ENCODE data around the gene PSEN1. TPM values are rescaled to one million over a fixed set of nuclear protein-coding genes. Genes with fewer than 3 reads are reported as not detected.

The PSEN1 gene
- total RNA-seq, 1 experiment from 2014 or later = 26.9 TPM

DNA sequence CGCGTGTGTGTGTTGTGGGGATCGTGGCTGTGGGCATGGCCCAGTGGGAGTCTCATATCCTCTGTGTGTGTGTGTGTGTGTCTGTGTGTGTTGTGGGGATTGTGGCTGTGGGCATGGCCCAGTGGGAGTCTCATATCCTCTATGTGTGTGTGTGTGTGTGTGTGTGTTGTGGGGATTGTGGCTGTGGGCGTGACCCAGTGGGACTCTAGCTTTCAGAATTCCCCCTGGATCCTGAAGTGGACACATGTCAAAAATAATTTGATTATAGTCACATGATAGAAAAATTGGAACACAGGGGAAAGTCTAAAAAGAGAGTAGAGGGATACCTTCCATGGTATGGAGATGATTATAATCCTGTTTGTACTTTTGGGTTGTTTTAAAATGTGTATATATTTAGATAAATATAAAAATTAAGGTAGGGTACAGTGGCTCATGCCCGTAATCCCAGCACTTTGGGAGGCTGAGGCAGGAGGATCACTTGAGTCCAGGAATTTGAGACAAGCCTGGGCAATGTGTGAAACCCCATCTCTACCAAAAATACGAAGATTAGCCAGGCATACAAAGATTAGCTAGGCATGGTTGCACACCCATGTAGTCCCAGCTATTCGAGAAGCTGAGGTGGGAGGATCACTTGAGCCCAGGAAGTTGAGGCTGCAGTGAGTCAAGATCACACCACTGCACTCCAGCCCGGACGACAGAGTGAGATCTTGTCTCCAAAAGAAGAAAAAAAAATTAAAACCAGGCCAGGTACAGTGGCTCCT is 112.0 kb downstream of the PSEN1 start:
- CTCF ChIA-PET = no interaction called here
- no peak overlapping the region for H2AFZ ChIP-seq (ENCODE audit: low read depth, low read length, poor library complexity, severe bottlenecking)
- POLR2A ChIA-PET = no interaction called here
- no TSS peak for BruUV-seq (replicated peaks)
- no peak for TF ChIP-seq YY1 (IDR thresholded peaks at IDR 0.05; ENCODE audit: extremely low read depth, insufficient replicate concordance, low read depth, low read length)
- TF ChIP-seq ELF1 (IDR thresholded peaks at IDR 0.05; ENCODE audit: borderline replicate concordance, low read depth) = no peak
- no peak for TF ChIP-seq EZH2phosphoT487 (IDR thresholded peaks at IDR 0.05; ENCODE audit: borderline replicate concordance)
- no peak for TF ChIP-seq SRF (IDR thresholded peaks at IDR 0.05; ENCODE audit: low read depth)
- no peak for TF ChIP-seq CBX3 (IDR thresholded peaks at IDR 0.05; ENCODE audit: low read depth)
- TF ChIP-seq ZFX (IDR thresholded peaks at IDR 0.05) = no peak
- TF ChIP-seq TCF7L2 (IDR thresholded peaks at IDR 0.05; ENCODE audit: borderline replicate concordance, extremely low read depth, insufficient read depth, insufficient read length) = no peak
- no peak for TF ChIP-seq SP1 (IDR thresholded peaks at IDR 0.05; ENCODE audit: low read depth)
- no peaks in the 10 kb centered on the region for H3K9me2 ChIP-seq (ENCODE audit: insufficient read depth)
- no peak overlapping the region for H3K4me2 ChIP-seq (ENCODE audit: low read length)
- no peaks in the 10 kb centered on the region for H4K20me1 ChIP-seq (ENCODE audit: insufficient read depth)
- no peaks in the 10 kb centered on the region for H3K36me3 ChIP-seq (ENCODE audit: control insufficient read depth in 1 of 2, insufficient read depth in 2 of 2, low read length in 2 of 2)
- no peaks in the 10 kb centered on the region for H3K9me3 ChIP-seq (ENCODE audit: control insufficient read depth in 1 of 2, insufficient read depth in 1 of 2, low read depth in 1 of 2, low read length in 2 of 2)
- no peaks in the 10 kb centered on the region for H3K79me2 ChIP-seq (ENCODE audit: insufficient read depth, low read length)
- no peak overlapping the region for H3K27ac ChIP-seq (ENCODE audit: low read depth, low read length)
- no peak overlapping the region for H3K9ac ChIP-seq (ENCODE audit: low read length)
- no peaks in the 10 kb centered on the region for H3K27me3 ChIP-seq (ENCODE audit: insufficient read depth, low read length)
- RAD21 ChIA-PET (ENCODE audit: low non-redundant PET in 1 of 2, low total read pairs in 2 of 2, uncharacterized antibody in 2 of 2, unreplicated experiment in 2 of 2) = no interaction called here
- DNase-seq (ENCODE audit: low read depth, low spot score) (no peak), ATAC-seq (no peak)
- intact Hi-C loops (cut with micrococcal nuclease) = no loop called here
- no peaks in the 10 kb centered on the region for H3K4me1 ChIP-seq (ENCODE audit: control insufficient read depth in 1 of 2, insufficient read depth in 2 of 2, low read length in 2 of 2)
- no peak overlapping the region for H3K4me3 ChIP-seq (replicated peaks in 1 of 2; ENCODE audit: low read depth in 1 of 2, low read length in 2 of 2)

DNA sequence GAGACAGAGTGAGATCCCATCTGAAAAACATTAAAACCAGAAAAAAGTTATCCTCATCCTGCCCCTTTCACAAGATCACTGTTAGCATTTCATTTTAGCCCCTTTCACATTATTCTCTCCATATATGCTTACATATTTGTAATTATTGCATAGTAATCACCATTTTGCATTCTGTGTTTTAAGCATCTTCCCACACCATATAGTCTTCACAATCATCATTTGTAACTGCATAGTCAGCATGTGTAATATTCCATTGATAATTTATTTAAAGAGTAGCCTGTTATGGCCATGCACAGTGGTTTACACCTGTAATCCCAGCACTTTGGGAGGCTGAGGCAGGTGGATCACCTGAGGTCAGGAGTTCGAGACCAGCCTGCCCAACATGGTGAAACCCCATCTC is 112.8 kb downstream of the PSEN1 start:
- no peaks in the 10 kb centered on the region for H3K9me3 ChIP-seq (ENCODE audit: control insufficient read depth in 1 of 2, insufficient read depth in 1 of 2, low read depth in 1 of 2, low read length in 2 of 2)
- DNase-seq (ENCODE audit: low read depth, low spot score) = no peak
- no peak for ATAC-seq
- no TSS peak for BruUV-seq (replicated peaks)
- H3K4me2 ChIP-seq (ENCODE audit: low read length) = no peak overlapping the region
- H2AFZ ChIP-seq (ENCODE audit: low read depth, low read length, poor library complexity, severe bottlenecking) = no peak overlapping the region
- no peaks in the 10 kb centered on the region for H3K36me3 ChIP-seq (ENCODE audit: control insufficient read depth in 1 of 2, insufficient read depth in 2 of 2, low read length in 2 of 2)
- H3K9me2 ChIP-seq (ENCODE audit: insufficient read depth) = no peaks in the 10 kb centered on the region
- no peak overlapping the region for H3K4me3 ChIP-seq (replicated peaks in 1 of 2; ENCODE audit: low read depth in 1 of 2, low read length in 2 of 2)
- ChIA-PET RAD21 (ENCODE audit: low non-redundant PET in 1 of 2, low total read pairs in 2 of 2, uncharacterized antibody in 2 of 2, unreplicated experiment in 2 of 2) (no interaction called here), POLR2A (no interaction called here), CTCF (no interaction called here)
- H4K20me1 ChIP-seq (ENCODE audit: insufficient read depth) = no peaks in the 10 kb centered on the region
- no peak overlapping the region for H3K9ac ChIP-seq (ENCODE audit: low read length)
- H3K79me2 ChIP-seq (ENCODE audit: insufficient read depth, low read length) = no peaks in the 10 kb centered on the region
- no peaks in the 10 kb centered on the region for H3K27me3 ChIP-seq (ENCODE audit: insufficient read depth, low read length)
- H3K4me1 ChIP-seq (ENCODE audit: control insufficient read depth in 1 of 2, insufficient read depth in 2 of 2, low read length in 2 of 2) = no peaks in the 10 kb centered on the region
- no peak overlapping the region for H3K27ac ChIP-seq (ENCODE audit: low read depth, low read length)
- intact Hi-C loops (cut with micrococcal nuclease) = no loop called here
- no peak for TF ChIP-seq FOSL1 (IDR thresholded peaks at IDR 0.05; ENCODE audit: low read depth)
- TF ChIP-seq ZFX (IDR thresholded peaks at IDR 0.05) = no peak
- no peak for TF ChIP-seq SP1 (IDR thresholded peaks at IDR 0.05; ENCODE audit: low read depth)
- no peak for TF ChIP-seq CEBPB (IDR thresholded peaks at IDR 0.05; ENCODE audit: low read depth)
- TF ChIP-seq, protein P1, sequence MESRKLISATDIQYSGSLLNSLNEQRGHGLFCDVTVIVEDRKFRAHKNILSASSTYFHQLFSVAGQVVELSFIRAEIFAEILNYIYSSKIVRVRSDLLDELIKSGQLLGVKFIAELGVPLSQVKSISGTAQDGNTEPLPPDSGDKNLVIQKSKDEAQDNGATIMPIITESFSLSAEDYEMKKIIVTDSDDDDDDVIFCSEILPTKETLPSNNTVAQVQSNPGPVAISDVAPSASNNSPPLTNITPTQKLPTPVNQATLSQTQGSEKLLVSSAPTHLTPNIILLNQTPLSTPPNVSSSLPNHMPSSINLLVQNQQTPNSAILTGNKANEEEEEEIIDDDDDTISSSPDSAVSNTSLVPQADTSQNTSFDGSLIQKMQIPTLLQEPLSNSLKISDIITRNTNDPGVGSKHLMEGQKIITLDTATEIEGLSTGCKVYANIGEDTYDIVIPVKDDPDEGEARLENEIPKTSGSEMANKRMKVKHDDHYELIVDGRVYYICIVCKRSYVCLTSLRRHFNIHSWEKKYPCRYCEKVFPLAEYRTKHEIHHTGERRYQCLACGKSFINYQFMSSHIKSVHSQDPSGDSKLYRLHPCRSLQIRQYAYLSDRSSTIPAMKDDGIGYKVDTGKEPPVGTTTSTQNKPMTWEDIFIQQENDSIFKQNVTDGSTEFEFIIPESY (IDR thresholded peaks at IDR 0.05; ENCODE audit: extremely low read depth, insufficient replicate concordance, low read length) = no peak
- TF ChIP-seq SRF (IDR thresholded peaks at IDR 0.05; ENCODE audit: low read depth) = no peak
- no peak for TF ChIP-seq JUND (IDR thresholded peaks at IDR 0.05)
- TF ChIP-seq ZNF274 (IDR thresholded peaks at IDR 0.05; ENCODE audit: low read depth, low read length) = no peak
- no peak for TF ChIP-seq EZH2 (IDR thresholded peaks at IDR 0.05)
- no peak for TF ChIP-seq TCF7L2 (IDR thresholded peaks at IDR 0.05; ENCODE audit: borderline replicate concordance, extremely low read depth, insufficient read depth, insufficient read length)
- TF ChIP-seq SIN3A (IDR thresholded peaks at IDR 0.05; ENCODE audit: low read depth) = no peak
- TF ChIP-seq CBX3 (IDR thresholded peaks at IDR 0.05; ENCODE audit: low read depth) = no peak
- TF ChIP-seq EGR1 (IDR thresholded peaks at IDR 0.05; ENCODE audit: low read depth) = no peak
- TF ChIP-seq POLR2A (IDR thresholded peaks at IDR 0.05; ENCODE audit: borderline replicate concordance, extremely low read depth, insufficient read depth, insufficient read length) = no peak

All from HCT116 (cell line).